HG03196 (cell line): ENCODE data around the gene NUAK1.
"Not testable (repeated sequence)": the region's sequence is repeated elsewhere in the genome, so short reads cannot be mapped to it uniquely, and the experiment has no call there.

Experiments
- ATAC-seq: cut with Tn5 transposase; IDR thresholded peaks from one replicate; pipeline ENCODE4 v1.9.1; 2021; ENCODE audit not compliant: unreplicated experiment

Gene NUAK1

GRCh38 chr12:106039646-106040404, 98.9 kb downstream of the NUAK1 start:
- no peak for ATAC-seq

- no peak for ATAC-seq
Measured at GRCh38 chr12:106039242-106039641, 99.5 kb downstream of the NUAK1 start.

GRCh38 chr12:106037524-106038298, 101.0 kb downstream of the NUAK1 start:
- ATAC-seq: no peak

GRCh38 chr12:106035421-106035820, 103.3 kb downstream of the NUAK1 start:
- no peak for ATAC-seq

- no peak for ATAC-seq
Measured at GRCh38 chr12:106034316-106034715, 104.4 kb downstream of the NUAK1 start.

- no peak for ATAC-seq
Measured at GRCh38 chr12:106033161-106033675, 105.5 kb downstream of the NUAK1 start.

GRCh38 chr12:106032623-106032925, 106.2 kb downstream of the NUAK1 start:
- ATAC-seq: no peak

GRCh38 chr12:106031761-106032622, 106.8 kb downstream of the NUAK1 start:
- no peak for ATAC-seq

- no peak for ATAC-seq
Measured at GRCh38 chr12:106030210-106031071, 108.3 kb downstream of the NUAK1 start.

- no peak for ATAC-seq
Measured at GRCh38 chr12:106029532-106029931, 109.2 kb downstream of the NUAK1 start.

- no peak for ATAC-seq
Measured at GRCh38 chr12:106027911-106028310, 110.8 kb downstream of the NUAK1 start.

GRCh38 chr12:106027286-106027685, 111.5 kb downstream of the NUAK1 start:
- ATAC-seq: no peak

- no peak for ATAC-seq
Measured at GRCh38 chr12:106025129-106025528, 113.6 kb downstream of the NUAK1 start.

- ATAC-seq: no peak
Measured at GRCh38 chr12:106023039-106023438, 115.7 kb downstream of the NUAK1 start.

- no peak for ATAC-seq
Measured at GRCh38 chr12:106022568-106023012, 116.2 kb downstream of the NUAK1 start.

GRCh38 chr12:106021516-106021915, 117.2 kb downstream of the NUAK1 start:
- ATAC-seq: no peak

- no peak for ATAC-seq
Measured at GRCh38 chr12:106020736-106021135, 118.0 kb downstream of the NUAK1 start.

GRCh38 chr12:106019144-106019543, 119.6 kb downstream of the NUAK1 start:
- no peak for ATAC-seq

- no peak for ATAC-seq
Measured at GRCh38 chr12:106018286-106018685, 120.5 kb downstream of the NUAK1 start.

GRCh38 chr12:106016601-106017278, 122.0 kb downstream of the NUAK1 start:
- ATAC-seq: not testable (repeated sequence)
